Hematopoietic multipotent progenitor cell treated with erythropoietin and hydrocortisone succinate and interleukin-3 and kit ligand, for 8 days (in vitro differentiated cells): ENCODE measurements around the gene WDR91.

ENCODE experiments used
- DNase-seq: peaks from one replicate; pipeline ENCODE4 v3.0.0-alpha.2; 2015

The WDR91 gene

GRCh38 chr7:135159359-135160085 is 51.8 kb downstream of the WDR91 start:
- peak; percentile 10 for DNase-seq

GRCh38 chr7:135158874-135159273 is 52.5 kb downstream of the WDR91 start:
- no peak for DNase-seq

GRCh38 chr7:135158141-135158655 is 53.1 kb downstream of the WDR91 start:
- no peak for DNase-seq

GRCh38 chr7:135156290-135156689 is 55.0 kb downstream of the WDR91 start:
- no peak for DNase-seq

GRCh38 chr7:135154734-135155133 is 56.6 kb downstream of the WDR91 start:
- no peak for DNase-seq

- DNase-seq: no peak
Measured at GRCh38 chr7:135152442-135152841, 58.9 kb downstream of the WDR91 start.

GRCh38 chr7:135151533-135151932 is 59.8 kb downstream of the WDR91 start:
- DNase-seq: no peak

GRCh38 chr7:135151132-135151531 is 60.2 kb downstream of the WDR91 start:
- no peak for DNase-seq

- DNase-seq: no peak
Measured at GRCh38 chr7:135150072-135150782, 61.1 kb downstream of the WDR91 start.

GRCh38 chr7:135147899-135148721 is 63.2 kb downstream of the WDR91 start, which contains the start of gene TMEM140:
Gene TMEM140, plus strand, starts transcription at chr7:135148072. Its CDS starts 16,370 bp downstream, at chr7:135164442.
- DNase-seq: peak; percentile 69

GRCh38 chr7:135147341-135147898 is 63.9 kb downstream of the WDR91 start:
- peak; percentile 61 for DNase-seq

- no peak for DNase-seq
Measured at GRCh38 chr7:135143885-135144668, 67.2 kb downstream of the WDR91 start.
